Smooth muscle cell of the brain vasculature (primary cell): ENCODE data around the gene TFEB.

Experiments used
- DNase-seq: peaks from one replicate; pipeline ENCODE4 v3.0.0-alpha.2; 2012; ENCODE audit warnings: low read depth, low spot score

Gene TFEB

GRCh38 chr6:41739041-41739440, 3.6 kb upstream of the TFEB start:
- DNase-seq = no peak

- DNase-seq = no peak
Observed at GRCh38 chr6:41737591-41738130, 2.3 kb upstream of the TFEB start.

DNA sequence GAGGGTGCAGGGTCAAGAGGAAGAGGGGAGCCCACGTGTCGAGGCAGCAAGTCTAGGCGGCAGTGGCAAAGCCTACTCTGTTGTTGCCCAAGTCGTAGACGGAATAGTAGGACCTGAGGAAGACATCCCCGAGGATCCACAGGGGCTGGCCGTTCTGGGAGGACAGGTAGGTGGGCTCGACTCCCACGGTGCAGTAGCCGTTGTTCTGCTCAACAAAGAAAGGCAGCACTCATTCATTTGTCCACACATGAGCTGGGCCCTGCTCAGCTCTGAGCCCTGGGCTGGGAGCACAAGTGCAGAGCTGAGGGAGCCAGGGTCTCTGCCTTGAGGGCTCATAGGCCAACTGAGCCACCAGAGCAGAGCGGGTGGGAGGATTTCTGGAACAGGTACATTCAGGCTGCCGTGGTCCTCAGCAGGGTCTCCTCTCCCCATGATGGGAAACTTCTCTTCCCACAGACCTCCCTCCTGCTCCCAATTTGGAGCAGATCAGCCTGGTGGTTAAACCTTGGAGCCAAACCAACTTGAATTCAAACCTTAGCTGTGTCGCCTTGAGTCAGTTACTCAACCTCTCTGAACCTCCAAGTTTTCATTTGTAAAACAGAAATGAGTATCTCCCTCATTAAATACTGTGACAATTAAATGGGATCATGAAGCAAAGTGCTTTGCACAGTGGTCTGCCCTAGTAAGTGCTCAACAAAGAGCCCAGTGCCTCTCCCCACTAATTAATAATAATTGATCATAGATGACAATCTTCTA, 1.6 kb upstream of the TFEB start:
- no peak for DNase-seq

DNA sequence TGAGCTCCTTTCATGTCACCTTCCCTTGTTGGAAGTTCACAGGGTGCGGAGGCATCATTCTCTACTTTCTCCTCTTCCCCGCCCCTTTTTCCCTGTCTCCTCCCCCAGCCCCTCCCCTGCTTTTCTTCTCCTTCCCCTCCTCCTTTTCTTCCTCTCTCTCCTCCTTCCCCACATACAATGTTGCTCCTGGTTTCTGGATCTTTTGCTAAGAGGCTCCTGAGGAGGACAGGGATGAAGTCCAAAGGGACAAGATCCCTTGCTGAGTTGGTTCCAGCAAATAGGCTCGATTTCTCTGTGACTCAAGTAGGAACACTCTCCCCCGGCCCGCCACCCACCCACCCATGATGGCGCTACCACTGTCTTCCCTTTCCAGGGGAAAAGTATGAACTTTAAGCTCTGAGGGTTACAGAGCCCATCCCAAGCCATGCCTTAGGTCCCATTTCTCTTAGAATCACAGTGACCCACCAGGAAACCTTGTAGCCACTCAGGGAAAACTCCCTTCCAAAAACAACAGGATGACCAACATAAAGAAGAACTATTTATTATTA, 852 bp upstream of the TFEB start:
- DNase-seq = no peak

DNA sequence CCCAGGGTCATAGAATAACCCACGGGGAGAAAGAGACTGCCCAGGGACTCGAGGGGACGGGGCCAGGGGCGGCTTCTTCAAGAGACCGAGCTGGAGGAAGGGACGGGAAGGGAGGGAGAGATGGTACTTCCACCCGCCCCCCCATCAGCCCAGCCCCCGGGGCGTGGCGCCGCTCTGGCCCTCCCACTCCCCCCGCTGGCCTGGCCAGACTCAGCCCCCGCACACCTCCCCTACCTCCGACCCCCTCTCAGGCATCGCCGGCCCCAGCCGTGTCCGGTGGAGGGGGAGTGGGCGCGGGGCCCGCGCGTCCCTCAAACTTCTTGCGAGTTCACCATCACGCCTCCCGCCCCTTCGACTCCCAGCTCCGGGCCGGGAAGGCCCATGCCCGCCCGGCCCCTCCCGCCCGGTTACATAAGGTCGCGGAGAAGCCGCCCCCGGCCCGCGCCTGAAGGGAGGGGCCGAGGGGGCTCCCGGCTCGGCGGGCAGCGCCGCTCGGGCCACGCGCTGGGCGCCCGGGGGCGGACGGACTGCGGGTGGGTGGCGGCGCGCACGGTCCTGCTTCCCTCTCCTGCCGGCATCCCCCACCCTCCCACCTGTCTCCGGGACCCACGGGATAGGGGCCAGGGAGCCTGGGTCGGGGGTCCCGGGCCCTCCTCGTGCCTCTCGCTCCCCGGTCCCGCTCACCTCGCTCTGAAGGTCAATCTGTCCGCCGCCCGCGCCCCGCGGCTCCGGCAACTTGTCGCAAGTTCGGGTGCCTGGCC, 562 bp downstream of the TFEB start:
- no peak for DNase-seq

- no peak for DNase-seq
Observed at GRCh38 chr6:41733707-41734665, 1.4 kb downstream of the TFEB start.

DNA sequence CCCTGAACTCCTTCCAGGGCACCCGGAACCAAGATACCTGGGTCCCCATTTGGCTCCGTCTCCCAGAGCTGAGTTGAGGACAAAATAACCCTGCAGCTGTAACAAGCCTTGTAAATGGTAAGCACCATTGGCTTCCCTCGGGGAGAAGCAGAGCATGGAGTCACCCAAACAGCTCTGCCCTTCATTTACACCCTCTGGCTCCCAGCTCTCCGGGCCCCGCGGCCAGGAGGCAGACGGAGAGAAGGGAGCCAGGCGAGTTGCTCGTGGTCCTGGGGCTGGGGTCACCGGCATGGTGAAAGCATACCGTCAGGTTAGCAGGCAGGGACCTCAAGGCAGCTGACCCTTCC, 2.1 kb downstream of the TFEB start:
- no peak for DNase-seq

DNA sequence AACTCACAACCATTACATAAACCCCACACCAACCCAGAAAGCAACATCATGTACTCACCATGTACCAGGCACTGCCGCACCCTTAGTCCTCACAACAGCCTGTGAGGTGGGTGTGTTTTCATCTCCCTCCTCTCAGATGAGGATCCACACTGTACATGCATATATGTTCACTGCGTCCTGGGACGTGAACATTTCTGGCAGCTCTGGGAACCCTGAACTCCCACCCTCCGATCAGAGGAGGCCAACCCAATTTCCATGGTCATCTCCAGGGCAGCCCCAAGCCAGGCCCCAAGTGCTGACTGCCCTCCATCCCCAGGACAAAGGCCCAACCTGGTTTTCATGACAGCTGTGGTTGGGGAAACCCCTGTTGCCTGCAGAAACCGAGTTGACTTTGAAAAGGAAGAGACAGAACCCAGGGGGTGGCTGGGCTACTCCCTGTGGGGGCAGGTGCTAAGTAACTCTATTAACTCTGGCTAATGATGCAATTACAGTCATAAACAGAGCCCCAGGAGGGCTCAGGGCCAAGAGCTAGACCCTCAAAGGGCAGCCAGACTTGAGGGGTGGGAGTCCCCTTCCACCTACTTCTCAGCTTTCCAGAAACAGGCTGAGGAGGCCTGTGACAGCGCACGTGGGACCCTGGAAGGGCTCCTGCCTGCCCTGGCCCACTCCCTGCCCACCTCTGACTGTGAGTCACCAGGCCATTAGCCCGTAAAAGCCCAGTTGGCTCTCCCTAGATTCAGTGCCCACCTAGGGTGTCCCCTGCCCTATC, 2.6 kb downstream of the TFEB start:
- DNase-seq = no peak

DNA sequence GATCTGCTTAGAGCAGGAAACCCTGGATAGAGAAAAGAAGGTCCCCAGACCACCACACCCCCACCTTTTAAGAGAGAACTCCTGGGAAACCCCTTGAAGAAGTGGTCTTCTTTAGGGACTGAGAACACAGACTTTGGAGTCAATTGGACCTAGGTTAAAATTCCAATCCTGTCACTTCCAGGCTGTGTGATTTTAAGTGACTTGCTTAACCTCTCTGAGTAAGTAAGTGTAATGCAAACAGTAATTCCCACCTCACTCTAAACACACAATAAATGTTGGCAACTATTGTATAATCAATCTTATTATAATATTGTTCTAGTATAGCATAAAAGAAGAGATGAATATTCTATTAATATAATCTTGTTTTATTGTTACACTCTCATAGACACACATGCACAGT, 3.3 kb downstream of the TFEB start:
- DNase-seq = no peak

GRCh38 chr6:41731561-41732086, 3.8 kb downstream of the TFEB start:
- DNase-seq = no peak

- no peak for DNase-seq
Observed at GRCh38 chr6:41730531-41731436, 4.6 kb downstream of the TFEB start.

GRCh38 chr6:41729624-41730023, 5.8 kb downstream of the TFEB start:
- no peak for DNase-seq

DNA sequence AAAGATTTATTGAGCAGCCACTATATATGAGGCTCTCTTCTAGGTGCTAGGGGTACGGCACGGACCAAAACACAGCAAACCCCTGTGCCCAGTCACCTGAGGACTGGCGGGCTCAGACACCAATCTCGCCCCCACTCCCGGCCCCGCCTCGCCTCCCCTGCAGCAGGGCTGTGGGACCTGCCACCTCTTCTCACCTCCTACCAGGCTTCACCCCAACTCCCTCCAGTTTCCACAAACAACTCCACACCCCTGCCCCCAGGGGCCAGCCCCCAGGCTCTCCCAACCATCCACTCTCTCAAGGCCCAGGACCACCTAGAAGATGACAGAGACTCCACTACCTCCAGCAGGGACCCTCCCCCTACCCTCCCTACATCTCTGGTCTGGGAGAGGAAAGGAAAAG, 6.5 kb downstream of the TFEB start:
- DNase-seq = no peak

DNA sequence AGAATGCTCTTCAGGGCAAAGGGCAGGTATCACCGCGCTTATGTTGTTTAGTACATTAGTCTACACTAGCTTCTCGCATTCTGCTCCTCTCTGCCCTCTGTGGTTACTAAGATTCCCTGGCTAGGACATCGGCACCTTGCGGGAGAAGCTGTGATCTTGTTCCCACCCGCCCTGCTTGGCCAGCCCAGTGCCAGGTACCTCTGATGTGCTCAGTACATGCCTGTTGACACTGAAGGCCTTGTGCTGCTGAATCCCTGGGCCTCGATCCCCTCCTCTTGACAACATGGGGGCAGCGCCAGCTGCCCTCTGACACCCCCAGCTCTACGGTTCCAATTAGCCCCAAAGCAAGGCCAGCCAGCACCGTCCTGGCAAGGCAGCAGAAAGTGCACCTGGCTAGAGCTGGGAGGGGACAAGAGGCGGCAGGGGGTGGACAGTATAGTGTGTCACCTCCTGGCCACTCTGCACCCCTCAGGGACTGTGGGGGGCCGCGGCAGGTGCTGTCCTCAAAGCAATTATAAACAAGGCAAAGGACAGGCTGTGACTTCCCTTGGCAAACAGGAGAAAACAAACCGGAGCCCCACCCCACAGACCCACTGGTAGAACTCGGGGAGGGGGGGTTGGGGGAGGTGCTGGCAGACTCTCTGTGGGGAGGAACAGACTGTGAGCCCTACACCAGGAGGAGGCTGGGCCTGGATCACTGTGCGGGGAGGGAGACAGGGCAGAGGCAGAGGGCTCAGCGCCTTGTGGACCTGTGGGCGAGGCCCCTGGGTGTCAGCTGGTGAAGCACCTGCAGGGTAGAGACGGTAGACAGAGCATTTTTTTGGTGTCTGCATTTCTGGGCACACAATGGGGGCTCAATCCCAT, 7.1 kb downstream of the TFEB start:
- no peak for DNase-seq

- DNase-seq = no peak
Observed at GRCh38 chr6:41727705-41728072, 7.7 kb downstream of the TFEB start.

GRCh38 chr6:41726876-41727275, 8.5 kb downstream of the TFEB start:
- no peak for DNase-seq

GRCh38 chr6:41724586-41725501, 10.6 kb downstream of the TFEB start:
- DNase-seq = no peak

DNA sequence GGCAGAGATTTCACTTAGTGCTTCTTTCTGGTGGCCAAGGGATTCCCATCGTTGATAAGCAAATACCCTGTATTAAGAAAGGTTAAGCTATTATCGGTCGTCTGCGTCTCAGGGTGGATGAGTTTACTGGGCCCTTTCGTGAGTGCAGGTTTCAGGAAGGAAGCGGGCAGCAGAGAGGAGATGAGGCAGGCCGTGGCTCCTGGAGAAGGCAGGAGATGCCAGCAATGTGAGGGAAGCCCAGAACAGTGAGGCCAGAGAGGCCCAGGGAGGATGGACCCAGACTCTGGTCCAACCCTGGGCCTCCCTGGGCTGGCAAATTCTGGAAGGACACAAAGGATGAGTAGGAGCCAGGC, 11.2 kb downstream of the TFEB start:
- DNase-seq = no peak
